HL-60 (cell line): ENCODE data around the gene SGMS1.

ENCODE experiments used
- DNase-seq, 2 experiments: peaks; one replicate each; pipeline ENCODE4 v3.0.0-alpha.2; 2010 to 2020; ENCODE audit warnings: low read depth in 1 of 2, low spot score in 1 of 2
- H3K27ac ChIP-seq: fragments of 250-450 bp; sonication (Bioruptor Pico); replicated peaks from 2 replicates; pipeline ENCODE4 v1.5.1; 2020; ENCODE audit warnings: mild to moderate bottlenecking, moderate library complexity
- H3K27me3 ChIP-seq: fragments of 250-450 bp; sonication (Bioruptor Pico); 2 replicates; pipeline ENCODE4 v1.5.1; 2021; ENCODE audit warnings: mild to moderate bottlenecking, moderate library complexity; ENCODE audit not compliant: insufficient read depth, poor library complexity, severe bottlenecking
- H3K4me3 ChIP-seq: replicated peaks from 2 replicates; pipeline ENCODE4 v1.5.1; 2011; ENCODE audit warnings: mild to moderate bottlenecking, control low read depth, low read length; ENCODE audit not compliant: insufficient read depth
- GABPA ChIP-seq: IDR thresholded peaks from 2 replicates; pipeline ENCODE4 v1.6.1; 2012; ENCODE audit warnings: low read depth
- POLR2AphosphoS5 ChIP-seq: IDR thresholded peaks from 2 replicates; pipeline ENCODE4 v1.6.1; 2012; ENCODE audit warnings: low read depth
- SPI1 ChIP-seq: IDR thresholded peaks from 2 replicates; pipeline ENCODE4 v1.6.1; 2012; ENCODE audit warnings: low read depth, mild to moderate bottlenecking, borderline replicate concordance
- TF ChIP-seq, protein P1 (sequence below): IDR thresholded peaks from 2 replicates; pipeline ENCODE4 v1.6.1; 2012; ENCODE audit warnings: low read depth; ENCODE audit not compliant: insufficient replicate concordance
- TF ChIP-seq, protein P2 (sequence below): IDR thresholded peaks from one replicate; pipeline ENCODE4 v1.5.1; 2011; ENCODE audit warnings: low read length, control low read depth, inconsistent platforms; ENCODE audit not compliant: insufficient read depth

Gene SGMS1

DNA sequence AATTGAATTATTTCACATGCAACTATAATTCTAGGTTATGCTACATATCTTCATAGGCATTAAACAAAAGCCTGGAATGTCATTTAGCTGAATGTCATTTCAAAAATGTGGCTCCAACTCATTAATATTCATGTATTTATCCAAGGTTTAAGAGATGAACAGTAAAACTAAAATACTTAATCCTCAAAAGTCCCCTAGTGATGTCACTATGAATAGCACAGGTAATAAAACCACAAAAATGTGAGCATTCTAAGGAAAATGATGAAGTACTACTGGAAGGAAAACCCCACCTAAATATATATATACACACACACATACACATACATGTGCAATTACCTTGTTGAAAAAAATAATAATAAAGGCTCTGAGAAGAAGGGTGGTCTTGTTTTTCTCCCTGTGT, 218.0 kb downstream of the SGMS1 start:
- Histone ChIP-seq H3K27me3 (no peaks in the 10 kb centered on the region), H3K4me3 (no peak overlapping the region), H3K27ac (no peak overlapping the region)
- DNase-seq: no peak
- TF ChIP-seq, protein P1, sequence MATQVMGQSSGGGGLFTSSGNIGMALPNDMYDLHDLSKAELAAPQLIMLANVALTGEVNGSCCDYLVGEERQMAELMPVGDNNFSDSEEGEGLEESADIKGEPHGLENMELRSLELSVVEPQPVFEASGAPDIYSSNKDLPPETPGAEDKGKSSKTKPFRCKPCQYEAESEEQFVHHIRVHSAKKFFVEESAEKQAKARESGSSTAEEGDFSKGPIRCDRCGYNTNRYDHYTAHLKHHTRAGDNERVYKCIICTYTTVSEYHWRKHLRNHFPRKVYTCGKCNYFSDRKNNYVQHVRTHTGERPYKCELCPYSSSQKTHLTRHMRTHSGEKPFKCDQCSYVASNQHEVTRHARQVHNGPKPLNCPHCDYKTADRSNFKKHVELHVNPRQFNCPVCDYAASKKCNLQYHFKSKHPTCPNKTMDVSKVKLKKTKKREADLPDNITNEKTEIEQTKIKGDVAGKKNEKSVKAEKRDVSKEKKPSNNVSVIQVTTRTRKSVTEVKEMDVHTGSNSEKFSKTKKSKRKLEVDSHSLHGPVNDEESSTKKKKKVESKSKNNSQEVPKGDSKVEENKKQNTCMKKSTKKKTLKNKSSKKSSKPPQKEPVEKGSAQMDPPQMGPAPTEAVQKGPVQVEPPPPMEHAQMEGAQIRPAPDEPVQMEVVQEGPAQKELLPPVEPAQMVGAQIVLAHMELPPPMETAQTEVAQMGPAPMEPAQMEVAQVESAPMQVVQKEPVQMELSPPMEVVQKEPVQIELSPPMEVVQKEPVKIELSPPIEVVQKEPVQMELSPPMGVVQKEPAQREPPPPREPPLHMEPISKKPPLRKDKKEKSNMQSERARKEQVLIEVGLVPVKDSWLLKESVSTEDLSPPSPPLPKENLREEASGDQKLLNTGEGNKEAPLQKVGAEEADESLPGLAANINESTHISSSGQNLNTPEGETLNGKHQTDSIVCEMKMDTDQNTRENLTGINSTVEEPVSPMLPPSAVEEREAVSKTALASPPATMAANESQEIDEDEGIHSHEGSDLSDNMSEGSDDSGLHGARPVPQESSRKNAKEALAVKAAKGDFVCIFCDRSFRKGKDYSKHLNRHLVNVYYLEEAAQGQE: no peak
- TF ChIP-seq, protein P2, sequence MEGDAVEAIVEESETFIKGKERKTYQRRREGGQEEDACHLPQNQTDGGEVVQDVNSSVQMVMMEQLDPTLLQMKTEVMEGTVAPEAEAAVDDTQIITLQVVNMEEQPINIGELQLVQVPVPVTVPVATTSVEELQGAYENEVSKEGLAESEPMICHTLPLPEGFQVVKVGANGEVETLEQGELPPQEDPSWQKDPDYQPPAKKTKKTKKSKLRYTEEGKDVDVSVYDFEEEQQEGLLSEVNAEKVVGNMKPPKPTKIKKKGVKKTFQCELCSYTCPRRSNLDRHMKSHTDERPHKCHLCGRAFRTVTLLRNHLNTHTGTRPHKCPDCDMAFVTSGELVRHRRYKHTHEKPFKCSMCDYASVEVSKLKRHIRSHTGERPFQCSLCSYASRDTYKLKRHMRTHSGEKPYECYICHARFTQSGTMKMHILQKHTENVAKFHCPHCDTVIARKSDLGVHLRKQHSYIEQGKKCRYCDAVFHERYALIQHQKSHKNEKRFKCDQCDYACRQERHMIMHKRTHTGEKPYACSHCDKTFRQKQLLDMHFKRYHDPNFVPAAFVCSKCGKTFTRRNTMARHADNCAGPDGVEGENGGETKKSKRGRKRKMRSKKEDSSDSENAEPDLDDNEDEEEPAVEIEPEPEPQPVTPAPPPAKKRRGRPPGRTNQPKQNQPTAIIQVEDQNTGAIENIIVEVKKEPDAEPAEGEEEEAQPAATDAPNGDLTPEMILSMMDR: no peak
- TF ChIP-seq GABPA (no peak), SPI1 (no peak), POLR2AphosphoS5 (no peak)

DNA sequence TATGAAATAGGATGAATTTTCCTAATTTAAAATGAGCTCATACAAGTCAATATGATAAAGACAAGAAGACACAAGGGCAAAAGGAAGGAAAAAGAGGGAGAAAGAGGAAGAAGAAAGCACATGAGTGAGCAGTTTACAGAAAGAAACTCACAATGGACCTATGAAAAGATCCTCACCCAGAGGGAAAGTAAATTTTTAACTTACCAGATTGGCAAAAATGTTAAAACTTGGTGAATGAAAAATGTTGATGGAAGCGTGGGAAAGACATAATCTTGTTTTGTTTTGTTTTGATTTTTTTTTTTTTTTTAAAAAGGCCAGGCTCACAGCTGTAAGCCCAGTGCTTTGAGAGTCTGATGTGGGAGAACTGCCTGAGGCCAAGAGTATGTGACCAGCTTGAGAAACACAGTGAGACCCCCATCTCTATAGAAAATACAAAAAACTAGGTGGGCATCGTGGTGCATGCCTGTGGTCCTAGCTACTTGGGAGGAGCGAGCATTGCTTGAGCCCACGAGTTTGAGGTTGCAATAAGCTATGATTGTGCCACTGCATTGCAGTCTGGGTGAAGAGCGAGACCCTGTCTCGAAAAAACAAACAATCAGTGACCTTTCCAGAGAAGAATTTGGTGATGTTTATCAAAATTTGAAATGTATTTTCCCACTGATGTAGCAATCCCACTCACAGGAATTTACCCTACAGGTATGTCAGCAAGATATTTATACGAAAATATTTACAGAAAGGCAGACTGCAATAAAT, 219.6 kb downstream of the SGMS1 start:
- Histone ChIP-seq H3K27me3 (no peaks in the 10 kb centered on the region), H3K27ac (no peak overlapping the region), H3K4me3 (no peak overlapping the region)
- TF ChIP-seq POLR2AphosphoS5 (no peak), SPI1 (no peak)
- TF ChIP-seq, protein P2: no peak
- TF ChIP-seq, protein P1: no peak
- no peak for DNase-seq

DNA sequence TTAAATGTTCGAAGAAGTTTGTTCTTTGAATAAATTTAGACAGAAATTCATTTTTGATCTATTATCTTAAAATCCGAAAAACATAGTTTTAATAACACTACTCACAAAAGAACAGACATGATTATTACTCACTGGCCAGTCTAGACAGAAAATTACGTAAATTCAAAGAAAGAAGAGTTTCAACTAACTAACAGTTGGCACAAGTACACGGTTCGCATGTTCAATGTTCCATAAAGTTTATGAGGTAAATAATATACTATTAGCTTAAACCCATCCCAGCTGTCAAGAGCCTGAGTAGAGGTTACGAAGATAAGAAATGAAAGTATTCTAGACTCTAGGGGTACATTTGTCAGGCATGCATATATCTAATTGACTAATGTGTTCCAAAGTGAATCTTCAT, 220.7 kb downstream of the SGMS1 start:
- no peak overlapping the region for H3K27ac ChIP-seq
- TF ChIP-seq POLR2AphosphoS5: no peak
- TF ChIP-seq, protein P2: no peak
- TF ChIP-seq, protein P1: no peak
- no peak for TF ChIP-seq SPI1
- TF ChIP-seq GABPA: no peak

More for the DNA sequence above, 220.7 kb downstream of the SGMS1 start:
- no peaks in the 10 kb centered on the region for H3K27me3 ChIP-seq
- H3K4me3 ChIP-seq: no peak overlapping the region
- DNase-seq: no peak
